Activated T-cell treated with anti-CD3 and anti-CD28 coated beads for 1 hour (primary cell): ENCODE data around the gene LIME1.
A peak's percentile ranks its signal among the peaks of the same experiment; 100 is the strongest.

Source experiments
- DNase-seq: peaks from one replicate; pipeline ENCODE4 v3.0.0-alpha.2; 2020; ENCODE audit warnings: low read depth

The LIME1 gene

DNA sequence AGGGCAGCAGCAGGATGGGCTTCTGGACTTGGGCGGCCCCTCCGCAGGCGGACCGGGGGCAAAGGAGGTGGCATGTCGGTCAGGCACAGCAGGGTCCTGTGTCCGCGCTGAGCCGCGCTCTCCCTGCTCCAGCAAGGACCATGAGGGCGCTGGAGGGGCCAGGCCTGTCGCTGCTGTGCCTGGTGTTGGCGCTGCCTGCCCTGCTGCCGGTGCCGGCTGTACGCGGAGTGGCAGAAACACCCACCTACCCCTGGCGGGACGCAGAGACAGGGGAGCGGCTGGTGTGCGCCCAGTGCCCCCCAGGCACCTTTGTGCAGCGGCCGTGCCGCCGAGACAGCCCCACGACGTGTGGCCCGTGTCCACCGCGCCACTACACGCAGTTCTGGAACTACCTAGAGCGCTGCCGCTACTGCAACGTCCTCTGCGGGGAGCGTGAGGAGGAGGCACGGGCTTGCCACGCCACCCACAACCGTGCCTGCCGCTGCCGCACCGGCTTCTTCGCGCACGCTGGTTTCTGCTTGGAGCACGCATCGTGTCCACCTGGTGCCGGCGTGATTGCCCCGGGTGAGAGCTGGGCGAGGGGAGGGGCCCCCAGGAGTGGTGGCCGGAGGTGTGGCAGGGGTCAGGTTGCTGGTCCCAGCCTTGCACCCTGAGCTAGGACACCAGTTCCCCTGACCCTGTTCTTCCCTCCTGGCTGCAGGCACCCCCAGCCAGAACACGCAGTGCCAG lies 39.7 kb upstream of the LIME1 start, which contains the start of gene TNFRSF6B:
TNFRSF6B (plus strand) TSS at position 25 of the 729 bp plus-strand sequence; CDS start at position 141, 116 bp downstream.
- no peak for DNase-seq

- no peak for DNase-seq
Observed at GRCh38 chr20:63697357-63697867, 39.1 kb upstream of the LIME1 start.

- no peak for DNase-seq
Observed at GRCh38 chr20:63697868-63698545, 38.5 kb upstream of the LIME1 start.

DNA sequence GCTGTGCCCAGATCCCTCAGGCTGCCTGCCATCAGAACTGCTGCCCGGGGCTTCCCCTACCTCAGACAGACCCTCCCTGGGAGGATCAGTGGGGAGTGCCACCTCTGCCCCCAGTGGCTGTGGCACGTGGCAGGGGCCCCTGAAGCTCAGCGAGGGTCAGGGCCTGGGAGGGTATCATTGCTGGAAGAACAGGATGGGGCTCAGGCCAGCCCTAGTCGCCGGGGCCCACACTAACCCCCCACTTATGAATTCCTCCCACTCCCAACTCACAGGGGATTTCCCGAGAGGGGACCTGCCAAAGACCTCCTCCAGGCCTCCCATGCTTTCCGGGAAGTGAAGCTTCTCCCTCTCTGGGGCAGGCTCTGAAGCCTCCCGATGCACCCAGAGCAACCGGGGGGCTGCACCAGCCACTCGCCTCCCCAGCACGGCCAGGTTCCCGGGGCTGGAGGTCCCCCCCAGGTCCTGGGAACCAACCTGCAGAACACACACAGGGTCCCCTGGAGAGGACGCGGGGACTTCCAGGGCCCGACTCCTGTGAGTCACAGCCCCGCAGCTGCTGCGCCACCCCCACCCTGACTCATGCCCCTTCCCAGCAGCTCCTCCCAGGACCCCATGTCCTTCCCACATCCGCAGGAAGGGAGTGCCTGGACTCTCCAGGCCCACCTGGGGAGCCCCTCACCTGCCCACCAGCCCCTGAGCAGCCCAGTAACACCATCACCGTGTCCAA lies 37.6 kb upstream of the LIME1 start:
- no peak for DNase-seq

DNA sequence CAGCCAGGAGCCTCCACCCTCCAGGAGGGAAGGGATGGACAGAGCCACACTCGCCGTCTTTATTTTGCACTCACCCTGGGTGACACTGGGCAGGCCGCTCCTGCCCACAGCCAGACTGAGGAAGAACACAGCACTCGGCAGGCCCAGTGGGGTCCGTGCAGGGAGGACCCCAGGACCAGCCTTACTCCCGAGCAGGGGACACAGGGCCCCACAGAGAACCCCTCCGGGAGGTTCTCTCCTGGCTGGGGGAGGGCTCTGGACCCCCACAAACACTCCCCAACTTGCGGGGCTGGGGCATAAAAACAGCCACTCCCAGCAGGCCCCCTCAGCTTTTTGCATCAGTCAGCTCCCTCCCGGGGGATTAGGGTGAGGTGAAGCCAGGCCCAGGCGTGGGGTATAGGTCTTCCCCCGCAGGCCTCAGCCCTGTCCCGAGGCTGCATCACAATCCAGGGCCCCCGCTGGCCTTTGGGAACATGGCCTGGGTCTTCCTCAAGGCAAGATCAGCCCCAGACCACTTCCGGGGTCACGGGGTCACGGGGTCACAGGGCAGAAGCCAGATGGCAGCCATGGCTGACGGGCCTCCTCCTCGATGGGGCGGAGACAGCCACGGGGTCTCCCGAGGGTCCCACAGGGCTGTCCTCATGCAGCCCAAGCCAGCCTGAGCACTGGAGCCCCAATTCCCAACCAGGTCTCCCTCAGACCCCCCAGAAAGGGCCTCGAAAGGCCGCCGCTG lies 36.8 kb upstream of the LIME1 start:
- DNase-seq: no peak

- no peak for DNase-seq
Observed at GRCh38 chr20:63700199-63701050, 36.0 kb upstream of the LIME1 start.

DNA sequence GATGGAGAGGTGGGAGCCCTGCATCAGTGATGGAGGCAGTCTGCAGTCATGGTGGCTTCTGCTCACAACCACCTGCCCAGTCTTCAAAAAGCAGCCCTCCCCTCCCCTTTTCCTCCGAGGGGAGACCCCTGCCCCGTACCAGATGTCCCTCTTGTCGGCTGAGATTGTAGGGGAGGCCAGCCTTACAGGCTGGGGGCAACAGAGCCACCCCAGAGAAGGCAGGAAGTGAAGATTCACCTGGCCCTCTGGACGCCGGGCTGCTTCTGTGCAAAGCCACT lies 35.5 kb upstream of the LIME1 start:
- DNase-seq: no peak

DNA sequence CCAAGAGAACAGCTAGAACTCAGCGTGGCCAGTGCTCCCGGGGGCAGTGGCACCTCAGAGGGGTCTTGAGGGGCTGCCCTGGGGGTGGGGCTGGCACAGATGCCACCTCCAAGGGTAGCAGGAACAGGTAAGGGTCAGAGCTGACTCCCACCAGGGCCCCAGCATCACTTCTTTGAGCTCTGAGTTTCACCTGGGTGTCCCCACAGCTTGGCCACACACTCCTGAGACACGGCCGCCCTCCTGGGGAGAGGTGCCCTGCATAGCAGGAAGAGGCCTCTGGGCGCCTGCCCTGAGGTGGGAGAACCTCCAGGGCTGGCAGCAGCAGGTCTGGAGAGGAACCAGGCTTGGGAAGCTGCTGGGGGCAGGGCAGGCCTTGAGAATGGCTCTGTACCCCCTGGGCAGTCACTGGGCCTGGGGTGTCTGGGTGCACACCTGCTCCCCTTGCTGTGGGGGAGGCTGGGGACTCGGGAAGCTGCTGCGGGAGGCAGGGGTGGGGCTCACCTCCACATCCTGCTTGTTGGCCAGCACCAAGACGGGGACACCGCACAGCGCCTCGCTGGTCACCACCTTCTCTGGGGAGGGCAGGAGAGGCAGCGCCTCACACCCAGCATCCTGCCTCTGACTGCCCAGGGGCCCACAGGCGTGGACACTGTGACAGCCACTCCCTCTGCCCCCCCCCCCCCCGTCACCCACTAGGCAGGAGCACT lies 35.0 kb upstream of the LIME1 start:
- DNase-seq: no peak

GRCh38 chr20:63702036-63702665 lies 34.3 kb upstream of the LIME1 start:
- DNase-seq: no peak

DNA sequence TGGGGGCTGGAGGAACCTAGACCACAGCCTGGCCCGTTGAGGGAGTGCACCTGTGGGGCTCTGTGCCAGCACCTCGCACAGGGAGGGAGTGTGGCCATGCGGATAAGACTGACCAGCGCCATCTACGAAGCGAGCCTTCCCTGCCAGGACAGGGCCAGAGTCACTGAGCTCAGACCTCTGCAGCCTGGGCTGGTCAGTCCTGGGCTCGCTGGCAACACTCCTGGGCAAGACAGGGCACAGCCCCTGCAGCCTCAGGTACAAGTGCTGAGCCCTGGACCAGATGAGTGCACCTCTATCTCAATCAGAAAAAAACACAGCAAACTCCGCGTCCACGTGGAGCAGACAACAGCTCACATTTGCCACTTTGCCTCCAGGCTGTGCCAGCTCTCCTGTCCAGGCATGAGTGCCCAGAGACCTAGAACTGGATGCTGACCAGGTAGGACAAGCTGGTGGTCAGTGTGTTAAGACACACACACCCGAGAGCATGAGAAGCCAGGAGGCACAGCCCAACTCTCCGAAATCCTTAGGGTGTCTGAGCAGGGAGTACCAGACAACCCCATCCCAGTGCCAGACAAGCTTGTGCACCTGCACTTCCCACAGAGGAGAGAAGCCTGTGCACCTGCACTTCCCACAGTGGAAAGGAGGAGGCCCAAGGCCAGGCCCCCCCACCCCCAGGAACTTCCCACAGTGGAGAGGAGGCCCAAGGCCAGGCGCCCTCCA lies 33.6 kb upstream of the LIME1 start:
- no peak for DNase-seq

GRCh38 chr20:63703471-63703975 lies 32.9 kb upstream of the LIME1 start:
- DNase-seq: no peak

DNA sequence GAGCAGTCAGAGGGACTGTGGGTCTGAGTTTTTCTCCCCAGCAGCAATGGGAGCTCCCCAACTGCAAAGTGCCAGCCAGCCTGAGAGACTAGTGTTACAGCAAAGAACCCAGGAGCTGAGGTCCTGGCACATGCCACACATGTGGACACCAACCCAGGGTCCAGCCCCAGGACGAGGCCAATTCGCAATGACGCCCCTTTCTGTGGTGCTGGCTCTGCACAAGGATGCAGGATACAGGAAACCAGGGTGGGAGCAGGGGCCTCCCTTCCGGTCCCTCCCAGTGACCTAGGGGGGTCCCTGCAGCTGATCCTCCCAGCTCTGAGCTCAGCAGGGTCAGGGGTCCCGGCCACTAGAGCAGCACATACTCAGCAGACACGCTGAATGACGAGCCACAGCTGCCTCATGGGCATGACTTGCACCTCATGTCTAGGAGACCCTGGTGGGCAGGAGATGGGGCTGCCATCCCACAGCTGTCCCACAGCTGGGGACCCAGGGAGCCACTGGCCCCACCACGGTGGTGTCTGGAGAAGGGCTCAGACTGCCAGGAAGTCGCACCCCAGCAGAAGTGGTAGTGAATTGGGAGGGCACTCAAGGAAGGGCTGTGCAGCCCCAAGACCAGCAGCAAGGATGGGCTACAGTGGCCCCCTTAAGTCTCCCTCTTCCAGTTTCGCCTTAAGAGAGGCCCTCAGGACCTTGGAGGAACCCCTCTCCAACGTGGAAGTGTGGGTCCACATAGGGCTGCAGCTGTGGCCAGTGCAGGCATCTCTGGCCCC lies 32.3 kb upstream of the LIME1 start:
- DNase-seq: no peak

- no peak for DNase-seq
Observed at GRCh38 chr20:63704749-63705117, 31.7 kb upstream of the LIME1 start.

DNA sequence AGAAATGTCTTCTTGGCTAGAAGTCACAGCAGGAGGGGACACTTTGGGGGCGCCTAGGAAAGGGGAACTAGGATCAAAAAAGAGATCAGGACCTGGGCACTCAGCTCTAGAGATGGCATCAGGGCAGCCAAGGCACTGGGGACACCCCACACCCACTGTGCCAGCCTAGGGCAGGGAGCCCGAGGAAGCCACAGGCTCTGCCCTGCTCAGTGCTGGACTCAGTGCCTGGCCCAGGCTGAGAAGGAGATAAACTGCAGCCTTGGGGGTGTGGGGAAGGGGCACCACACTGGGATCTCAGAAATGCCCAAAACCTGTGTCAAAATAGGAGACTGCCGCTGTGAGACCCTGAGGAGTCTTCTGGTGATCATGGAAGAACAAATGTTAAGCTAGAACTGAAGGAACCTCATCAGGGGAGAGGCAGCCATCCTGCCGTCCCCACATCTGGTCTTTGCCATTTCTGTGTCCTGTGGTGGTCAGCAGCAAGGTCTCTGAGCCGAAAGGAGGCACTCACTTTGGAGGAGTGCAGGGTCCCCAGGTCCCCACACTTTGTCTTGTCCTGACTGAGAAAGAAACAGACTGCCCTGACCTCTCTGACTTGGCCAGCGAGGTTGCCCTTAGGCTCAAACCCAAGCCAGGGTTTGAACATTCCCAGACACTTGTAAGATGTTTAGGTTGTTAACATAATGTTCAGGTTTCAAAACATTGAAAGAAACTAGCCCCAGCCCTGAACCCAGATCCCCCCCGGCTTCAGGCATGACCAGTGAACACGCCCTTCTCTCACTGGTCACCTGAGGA lies 31.0 kb upstream of the LIME1 start:
- no peak for DNase-seq

DNA sequence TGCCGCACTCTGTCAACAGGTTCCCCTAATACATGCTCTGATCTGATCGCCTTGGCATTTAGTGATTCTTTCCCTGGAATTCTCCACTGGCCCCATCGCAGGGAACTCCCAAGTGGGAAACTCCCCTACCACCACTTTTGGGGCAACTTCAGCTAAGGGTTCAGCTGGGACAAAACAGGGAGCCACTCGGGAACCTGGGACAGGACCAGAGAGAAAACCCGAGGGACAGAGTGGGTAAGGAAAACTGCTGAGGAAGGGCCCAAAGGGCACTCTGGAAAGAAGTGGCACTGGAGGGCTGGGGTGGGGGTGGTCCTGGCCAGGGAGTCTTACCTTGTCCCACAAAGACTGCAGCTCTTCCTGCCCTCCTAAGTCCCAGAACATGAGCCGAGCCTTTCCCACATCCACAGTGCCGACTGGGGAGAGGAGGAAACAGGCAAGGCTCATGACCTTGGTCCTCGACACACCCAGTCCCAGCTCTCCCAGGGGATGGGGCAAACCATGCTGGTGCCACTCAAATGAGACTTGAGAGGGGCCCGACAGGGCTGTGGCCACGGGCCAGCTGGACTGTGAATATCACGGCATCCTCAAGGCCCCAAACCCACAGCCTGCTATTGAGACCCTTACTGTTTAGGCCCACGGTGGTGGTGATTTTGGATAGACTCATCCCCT lies 30.3 kb upstream of the LIME1 start:
- DNase-seq: no peak

GRCh38 chr20:63706852-63707557 lies 29.5 kb upstream of the LIME1 start:
- DNase-seq: peak; percentile 54
